ENCODE data around the gene PDLIM5. TPM values are rescaled to one million over a fixed set of nuclear protein-coding genes. Genes with fewer than 3 reads are reported as not detected.
"Not testable (repeated sequence)": the region's sequence is repeated elsewhere in the genome, so short reads cannot be mapped to it uniquely, and the experiment has no call there.

PDLIM5 gene, protein sequence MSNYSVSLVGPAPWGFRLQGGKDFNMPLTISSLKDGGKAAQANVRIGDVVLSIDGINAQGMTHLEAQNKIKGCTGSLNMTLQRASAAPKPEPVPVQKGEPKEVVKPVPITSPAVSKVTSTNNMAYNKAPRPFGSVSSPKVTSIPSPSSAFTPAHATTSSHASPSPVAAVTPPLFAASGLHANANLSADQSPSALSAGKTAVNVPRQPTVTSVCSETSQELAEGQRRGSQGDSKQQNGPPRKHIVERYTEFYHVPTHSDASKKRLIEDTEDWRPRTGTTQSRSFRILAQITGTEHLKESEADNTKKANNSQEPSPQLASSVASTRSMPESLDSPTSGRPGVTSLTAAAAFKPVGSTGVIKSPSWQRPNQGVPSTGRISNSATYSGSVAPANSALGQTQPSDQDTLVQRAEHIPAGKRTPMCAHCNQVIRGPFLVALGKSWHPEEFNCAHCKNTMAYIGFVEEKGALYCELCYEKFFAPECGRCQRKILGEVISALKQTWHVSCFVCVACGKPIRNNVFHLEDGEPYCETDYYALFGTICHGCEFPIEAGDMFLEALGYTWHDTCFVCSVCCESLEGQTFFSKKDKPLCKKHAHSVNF
- total RNA-seq = 100 to 1,000 TPM; 374 to 762 TPM
- 10 to 100 TPM; 64.4 to 82.7 TPM for polyA plus RNA-seq
- long read RNA-seq, donor 1, full-length matches to known transcripts = 334 of 721 reads
- long read RNA-seq, donor 1, partial matches to known transcripts = 194 of 721 reads
- long read RNA-seq, donor 1, other reads (novel, unspliced or antisense) = 193 of 721 reads
- long read RNA-seq, donor 2, full-length matches to known transcripts = 42 of 131 reads
- long read RNA-seq, donor 2, partial matches to known transcripts = 32 of 131 reads
- long read RNA-seq, donor 2, other reads (novel, unspliced or antisense) = 57 of 131 reads

DNA sequence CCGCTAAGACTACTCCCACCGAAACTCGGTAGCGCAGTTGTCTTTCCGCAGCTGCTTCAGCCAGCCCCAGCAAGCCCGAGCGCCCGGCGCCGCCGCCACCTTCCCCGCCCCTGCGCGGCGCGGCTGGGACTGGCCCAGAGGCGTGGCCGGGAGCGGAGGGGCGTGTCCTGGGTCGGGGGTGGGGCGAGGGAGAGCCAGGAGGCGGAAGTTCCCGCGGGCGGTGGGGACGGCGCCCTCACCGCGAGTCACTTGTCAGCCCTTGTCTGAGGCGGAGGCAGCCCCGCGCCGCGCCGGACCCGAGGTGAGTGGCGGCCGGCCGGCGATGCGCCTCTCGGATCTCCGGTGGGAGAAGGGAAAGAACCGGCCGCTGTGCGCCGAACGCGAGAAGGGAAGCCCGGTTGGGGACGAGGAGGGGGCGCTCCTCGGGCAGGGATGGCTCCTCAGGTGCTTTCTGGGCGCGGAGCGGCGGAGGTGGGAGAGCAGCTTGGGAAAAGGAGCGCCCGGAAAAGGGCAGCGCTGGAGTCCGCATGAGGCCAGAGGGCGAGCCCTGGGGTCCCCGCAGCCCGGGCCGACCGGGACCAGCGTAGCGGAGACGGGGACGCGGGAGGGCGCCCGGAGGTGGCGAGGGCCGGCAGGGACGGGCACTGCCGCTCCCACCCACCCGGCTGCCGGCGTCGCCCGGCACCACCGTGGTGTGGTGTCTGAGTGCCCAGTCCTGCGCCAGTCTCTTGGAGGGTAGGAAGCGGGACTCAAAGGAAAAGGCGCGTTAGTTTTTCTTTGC, at the start of gene PDLIM5:
TSS of gene PDLIM5 (plus strand) at position 248 of the 781 bp plus-strand sequence. CDS start 3,347 bp downstream, outside the sequence.
- DNase-seq (peak; percentile 93 to 96), ATAC-seq (ENCODE audit: low FRiP score) (peak; percentile 96)
- Histone ChIP-seq H3K9me3 (ENCODE audit: control insufficient read depth, low read length) (no peaks in the 10 kb centered on the region), H3K4me3 (ENCODE audit: low read length in 2 of 2) (peak within 1 kb of the TSS; percentile 65 to 88), H3K27me3 (ENCODE audit: control insufficient read depth in 1 of 2, insufficient read depth in 2 of 2, low read length in 1 of 2) (no peaks in the 10 kb centered on the region), H3K36me3 (ENCODE audit: control insufficient read depth in 1 of 2, insufficient read depth in 2 of 2, low read length in 1 of 2) (peaks cover 0 to 2% of the 10 kb centered on the region in 2 donors), H3K4me1 (ENCODE audit: control insufficient read depth in 1 of 2, insufficient read depth in 2 of 2, low read length in 2 of 2) (peaks cover 0 to 2% of the 10 kb centered on the region in 2 donors), H3K27ac (ENCODE audit: low read depth in 1 of 2, low read length in 2 of 2) (peak within 1 kb of the TSS; percentile 86 to 95)
- intact Hi-C loops (cut with DNase I) = loop anchor here (5.0 kb wide), 2 partner anchors 130 to 140 kb away; no protein-coding TSS in a partner anchor
- 0% methylated on average over 84 to 88 of the region's 88 CpGs for WGBS, 2 donors

- DNase-seq; H3K4me3 ChIP-seq (ENCODE audit: low read length in 2 of 2); H3K4me1 ChIP-seq (ENCODE audit: control insufficient read depth in 1 of 2, insufficient read depth in 2 of 2, low read length in 2 of 2); H3K27ac ChIP-seq (ENCODE audit: low read depth in 1 of 2, low read length in 2 of 2); H3K9me3 ChIP-seq (ENCODE audit: control insufficient read depth, low read length); H3K27me3 ChIP-seq (ENCODE audit: control insufficient read depth in 1 of 2, insufficient read depth in 2 of 2, low read length in 1 of 2); ATAC-seq (ENCODE audit: low FRiP score); H3K36me3 ChIP-seq (ENCODE audit: control insufficient read depth in 1 of 2, insufficient read depth in 2 of 2, low read length in 1 of 2): not testable (repeated sequence)
- WGBS, 2 donors = 96 to 99% methylated on average over 4 of the region's 4 CpGs
- intact Hi-C loops (cut with DNase I) = loop anchor here (10.0 kb wide), 3 partner anchors 98 to 702 kb away; no protein-coding TSS in a partner anchor
These were observed 49.3 kb upstream of the PDLIM5 start for GRCh38 chr4:94402439-94402838.

- Histone ChIP-seq H3K9me3 (ENCODE audit: control insufficient read depth, low read length) (no peaks in the 10 kb centered on the region), H3K4me1 (ENCODE audit: control insufficient read depth in 1 of 2, insufficient read depth in 2 of 2, low read length in 2 of 2) (peaks cover 1 to 3% of the 10 kb centered on the region in 2 donors), H3K27ac (ENCODE audit: low read depth in 1 of 2, low read length in 2 of 2) (no peak overlapping the region), H3K27me3 (ENCODE audit: control insufficient read depth in 1 of 2, insufficient read depth in 2 of 2, low read length in 1 of 2) (no peaks in the 10 kb centered on the region), H3K36me3 (ENCODE audit: control insufficient read depth in 1 of 2, insufficient read depth in 2 of 2, low read length in 1 of 2) (no peaks in the 10 kb centered on the region), H3K4me3 (ENCODE audit: low read length in 2 of 2) (no peak overlapping the region)
- intact Hi-C loops (cut with DNase I) = loop anchor here (10.0 kb wide), 3 partner anchors 99 to 701 kb away; no protein-coding TSS in a partner anchor
- ATAC-seq (ENCODE audit: low FRiP score) (peak; percentile 69), DNase-seq (peak in 1 of 2 donors; percentile 59)
These were observed 48.0 kb upstream of the PDLIM5 start for GRCh38 chr4:94403751-94404150.

DNA sequence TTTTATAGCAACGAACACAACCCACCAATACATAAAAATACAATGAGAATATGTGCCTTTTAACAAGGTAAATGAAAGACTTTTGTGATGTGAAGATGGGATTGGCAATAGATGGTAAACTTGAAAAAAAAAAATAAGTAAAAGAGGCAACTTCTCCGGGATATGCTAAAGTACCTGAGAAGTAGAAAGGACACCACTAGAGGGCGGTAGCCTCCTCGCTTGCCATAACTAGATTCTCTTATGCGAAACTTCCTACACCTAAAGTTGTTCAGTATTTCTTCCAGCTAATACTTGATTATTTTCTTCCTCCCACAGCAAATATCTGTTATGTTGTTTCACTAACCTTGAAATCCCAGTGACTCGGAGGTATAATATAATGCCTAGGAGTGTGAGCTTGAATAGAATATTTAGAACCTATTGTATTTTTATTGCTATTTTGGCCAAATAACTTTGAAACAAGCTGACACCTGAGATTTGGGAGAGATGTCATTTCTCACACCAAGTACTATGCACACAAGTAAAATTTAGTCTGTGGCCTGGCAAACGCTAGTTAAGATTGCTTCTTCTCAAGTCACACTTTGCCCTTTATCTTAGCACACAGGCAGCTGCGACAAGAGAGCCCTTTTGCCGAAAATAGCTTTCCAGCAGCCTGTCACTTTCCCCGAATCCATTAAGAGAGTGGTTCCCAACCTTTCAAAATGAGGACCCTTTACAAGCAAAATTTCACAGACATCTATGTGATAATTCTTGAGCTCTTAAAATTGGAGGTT, 44.9 kb upstream of the PDLIM5 start:
- H3K4me1 ChIP-seq (ENCODE audit: control insufficient read depth in 1 of 2, insufficient read depth in 2 of 2, low read length in 2 of 2) = peaks cover 3 to 5% of the 10 kb centered on the region in 2 donors
- no peaks in the 10 kb centered on the region for H3K36me3 ChIP-seq (ENCODE audit: control insufficient read depth in 1 of 2, insufficient read depth in 2 of 2, low read length in 1 of 2)
- ATAC-seq (ENCODE audit: low FRiP score) (peak; percentile 78), DNase-seq (peak; percentile 76 to 80)
- peak overlapping the region in 1 of 2 donors; percentile 5 for H3K27ac ChIP-seq (ENCODE audit: low read depth in 1 of 2, low read length in 2 of 2)
- 2 to 3% methylated on average over 10 of the region's 10 CpGs for WGBS, 2 donors
- no peaks in the 10 kb centered on the region for H3K9me3 ChIP-seq (ENCODE audit: control insufficient read depth, low read length)
- no peaks in the 10 kb centered on the region for H3K27me3 ChIP-seq (ENCODE audit: control insufficient read depth in 1 of 2, insufficient read depth in 2 of 2, low read length in 1 of 2)
- intact Hi-C loops (cut with DNase I) = loop anchor here (5.0 to 10.0 kb wide), 5 partner anchors 102 to 698 kb away; no protein-coding TSS in a partner anchor
- H3K4me3 ChIP-seq (ENCODE audit: low read length in 2 of 2) = peak overlapping the region; percentile 43 to 48

GRCh38 chr4:94407846-94408245, 43.9 kb upstream of the PDLIM5 start:
- intact Hi-C loops (cut with DNase I) = loop anchor here (5.0 to 10.0 kb wide), 5 partner anchors 103 to 697 kb away; no protein-coding TSS in a partner anchor
- no peaks in the 10 kb centered on the region for H3K36me3 ChIP-seq (ENCODE audit: control insufficient read depth in 1 of 2, insufficient read depth in 2 of 2, low read length in 1 of 2)
- H3K27ac ChIP-seq (ENCODE audit: low read depth in 1 of 2, low read length in 2 of 2) = peak overlapping the region in 1 of 2 donors; percentile 57

DNA sequence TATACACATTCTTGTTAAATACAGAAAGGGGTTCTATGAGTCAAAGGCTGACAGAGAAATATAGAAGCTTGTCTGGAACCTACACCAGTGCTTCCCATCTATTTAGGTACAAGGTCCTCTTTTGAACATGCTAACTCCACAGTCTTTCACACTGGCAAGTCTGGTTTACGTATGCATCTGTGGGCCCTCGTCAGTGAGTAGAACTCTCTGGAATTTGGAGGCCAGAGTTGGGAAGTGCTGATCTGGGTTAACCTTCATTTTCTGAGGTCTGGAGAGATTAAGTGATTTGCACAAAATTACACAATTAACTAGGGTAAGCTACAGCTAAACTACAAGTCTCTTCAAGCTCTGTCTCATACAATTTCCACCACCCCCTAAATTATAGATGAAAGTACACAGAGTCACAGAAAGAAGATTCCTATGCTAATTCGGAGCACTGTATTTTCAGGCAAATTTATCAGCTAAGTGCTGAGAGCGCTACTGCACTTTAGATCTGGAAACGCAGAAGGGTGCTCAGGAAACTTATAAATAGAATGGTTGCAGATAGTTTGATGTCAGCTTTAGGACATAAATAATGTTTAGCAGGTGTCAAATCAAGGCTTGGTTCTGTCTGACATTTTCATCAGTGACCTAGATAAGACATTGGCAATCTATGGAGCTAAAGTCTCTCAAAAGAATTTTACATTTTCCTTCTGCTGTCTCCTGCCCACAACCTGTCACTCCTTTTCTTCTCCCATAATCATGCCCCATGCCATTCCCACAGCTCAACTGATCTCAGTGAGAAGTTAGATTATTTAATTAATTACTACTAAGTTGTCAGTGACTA, 43.0 kb upstream of the PDLIM5 start:
- no peak overlapping the region for H3K4me3 ChIP-seq (ENCODE audit: low read length in 2 of 2)
- H3K4me1 ChIP-seq (ENCODE audit: control insufficient read depth in 1 of 2, insufficient read depth in 2 of 2, low read length in 2 of 2) = peaks cover 6 to 7% of the 10 kb centered on the region in 2 donors

More at GRCh38 chr4:94407846-94408245, 43.9 kb upstream of the PDLIM5 start:
- no peak for DNase-seq
- Histone ChIP-seq H3K9me3 (ENCODE audit: control insufficient read depth, low read length) (no peaks in the 10 kb centered on the region), H3K27me3 (ENCODE audit: control insufficient read depth in 1 of 2, insufficient read depth in 2 of 2, low read length in 1 of 2) (no peaks in the 10 kb centered on the region), H3K4me3 (ENCODE audit: low read length in 2 of 2) (no peak overlapping the region), H3K4me1 (ENCODE audit: control insufficient read depth in 1 of 2, insufficient read depth in 2 of 2, low read length in 2 of 2) (peaks cover 3 to 5% of the 10 kb centered on the region in 2 donors)
- no peak for ATAC-seq (ENCODE audit: low FRiP score)
- WGBS, 2 donors = 8% methylated on average over 2 of the region's 2 CpGs

GRCh38 chr4:94409375-94409679, 42.4 kb upstream of the PDLIM5 start:
- no peak overlapping the region for H3K4me3 ChIP-seq (ENCODE audit: low read length in 2 of 2)
- H3K36me3 ChIP-seq (ENCODE audit: control insufficient read depth in 1 of 2, insufficient read depth in 2 of 2, low read length in 1 of 2) = no peaks in the 10 kb centered on the region
- peaks cover 6 to 7% of the 10 kb centered on the region in 2 donors for H3K4me1 ChIP-seq (ENCODE audit: control insufficient read depth in 1 of 2, insufficient read depth in 2 of 2, low read length in 2 of 2)
- no peak for DNase-seq
- peak overlapping the region in 1 of 2 donors; percentile 87 for H3K27ac ChIP-seq (ENCODE audit: low read depth in 1 of 2, low read length in 2 of 2)
- WGBS, 2 donors = 44 to 57% methylated on average over 1 of the region's 1 CpG
- no peaks in the 10 kb centered on the region for H3K27me3 ChIP-seq (ENCODE audit: control insufficient read depth in 1 of 2, insufficient read depth in 2 of 2, low read length in 1 of 2)
- H3K9me3 ChIP-seq (ENCODE audit: control insufficient read depth, low read length) = no peaks in the 10 kb centered on the region
- intact Hi-C loops (cut with DNase I) = loop anchor here (5.0 to 10.0 kb wide), 5 partner anchors 105 to 695 kb away; no protein-coding TSS in a partner anchor
- ATAC-seq (ENCODE audit: low FRiP score) = no peak

More for the DNA sequence above, 43.0 kb upstream of the PDLIM5 start:
- Histone ChIP-seq H3K27me3 (ENCODE audit: control insufficient read depth in 1 of 2, insufficient read depth in 2 of 2, low read length in 1 of 2) (no peaks in the 10 kb centered on the region), H3K9me3 (ENCODE audit: control insufficient read depth, low read length) (no peaks in the 10 kb centered on the region), H3K36me3 (ENCODE audit: control insufficient read depth in 1 of 2, insufficient read depth in 2 of 2, low read length in 1 of 2) (no peaks in the 10 kb centered on the region), H3K27ac (ENCODE audit: low read depth in 1 of 2, low read length in 2 of 2) (peak overlapping the region; percentile 76 to 87)
- ATAC-seq (ENCODE audit: low FRiP score) = no peak
- intact Hi-C loops (cut with DNase I) = loop anchor here (5.0 to 10.0 kb wide), 5 partner anchors 104 to 696 kb away; no protein-coding TSS in a partner anchor
- WGBS, 2 donors = 13 to 17% methylated on average over 5 of the region's 5 CpGs
- DNase-seq = no peak
